GM19043 (cell line): ENCODE data around the gene ATXN7L2.

Experiments used
- ATAC-seq: cut with Tn5 transposase; IDR thresholded peaks from one replicate; pipeline ENCODE4 v1.9.1; 2021; ENCODE audit warnings: low read depth; ENCODE audit not compliant: unreplicated experiment

Gene ATXN7L2

GRCh38 chr1:109474697-109475096, 9.0 kb upstream of the ATXN7L2 start:
- ATAC-seq, result no peak

DNA sequence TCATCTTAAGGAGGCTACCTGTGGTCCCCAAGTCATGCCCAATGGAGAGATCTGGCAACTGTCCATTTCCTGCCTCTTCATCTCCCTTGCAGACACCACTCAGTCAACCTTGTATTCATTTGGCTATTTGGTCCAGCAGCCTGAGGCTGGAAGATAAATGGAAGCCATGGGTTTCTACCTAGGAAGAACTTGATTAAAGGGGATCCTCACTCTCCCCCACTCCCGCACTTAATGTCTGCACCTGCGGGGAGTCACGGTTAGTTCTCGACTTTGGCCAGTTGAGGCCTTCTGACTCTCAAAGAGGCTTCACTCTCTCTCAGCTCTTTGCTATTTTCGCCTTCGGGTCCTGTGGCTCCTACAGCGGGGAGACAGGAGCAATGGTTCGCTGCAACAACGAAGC, 8.4 kb upstream of the ATXN7L2 start:
- ATAC-seq, result no peak

GRCh38 chr1:109476825-109477224, 6.9 kb upstream of the ATXN7L2 start:
- no peak for ATAC-seq

DNA sequence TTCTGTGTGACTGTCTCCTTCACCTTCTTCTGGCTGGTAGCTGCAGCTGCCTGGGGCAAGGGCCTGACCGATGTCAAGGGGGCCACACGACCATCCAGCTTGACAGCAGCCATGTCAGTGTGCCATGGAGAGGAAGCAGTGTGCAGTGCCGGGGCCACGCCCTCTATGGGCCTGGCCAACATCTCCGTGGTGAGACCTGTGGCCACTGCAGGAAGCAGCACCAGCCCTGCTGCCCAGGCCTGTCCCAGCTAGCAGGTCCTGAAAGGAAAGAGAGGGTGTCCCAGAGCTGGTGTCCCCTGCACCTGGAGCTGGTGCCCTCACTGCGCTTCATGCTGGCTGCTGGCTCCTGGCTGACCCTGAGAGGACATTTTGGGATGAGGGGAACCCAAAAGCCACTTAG, 5.9 kb upstream of the ATXN7L2 start:
- no peak for ATAC-seq

- ATAC-seq, result no peak
Measured at GRCh38 chr1:109478806-109479205, 4.9 kb upstream of the ATXN7L2 start.

GRCh38 chr1:109479311-109479710, 4.4 kb upstream of the ATXN7L2 start:
- ATAC-seq, result no peak

- ATAC-seq, result no peak
Measured at GRCh38 chr1:109479901-109480300, 3.8 kb upstream of the ATXN7L2 start.

DNA sequence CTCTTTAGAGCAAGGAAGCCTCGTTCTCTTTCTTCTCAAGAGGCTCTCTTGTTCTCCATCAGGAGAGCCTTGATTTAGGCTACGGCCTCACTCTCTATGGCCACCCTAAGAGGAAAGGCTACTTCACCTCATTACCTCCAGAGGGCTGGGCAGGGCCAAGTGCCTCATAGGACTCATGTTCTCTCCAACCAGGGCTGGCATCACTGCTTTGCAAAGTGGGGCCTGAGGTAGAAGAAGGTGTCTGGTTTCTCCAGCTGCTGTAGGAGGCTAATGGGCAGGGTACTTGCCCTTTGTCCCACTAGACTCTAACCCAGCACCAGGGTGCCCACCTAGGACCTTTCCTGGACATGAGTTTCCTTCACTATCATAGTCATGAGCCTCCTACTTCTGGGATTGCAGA, 2.1 kb upstream of the ATXN7L2 start:
- no peak for ATAC-seq

GRCh38 chr1:109482242-109482641, 1.5 kb upstream of the ATXN7L2 start:
- ATAC-seq, result no peak

DNA sequence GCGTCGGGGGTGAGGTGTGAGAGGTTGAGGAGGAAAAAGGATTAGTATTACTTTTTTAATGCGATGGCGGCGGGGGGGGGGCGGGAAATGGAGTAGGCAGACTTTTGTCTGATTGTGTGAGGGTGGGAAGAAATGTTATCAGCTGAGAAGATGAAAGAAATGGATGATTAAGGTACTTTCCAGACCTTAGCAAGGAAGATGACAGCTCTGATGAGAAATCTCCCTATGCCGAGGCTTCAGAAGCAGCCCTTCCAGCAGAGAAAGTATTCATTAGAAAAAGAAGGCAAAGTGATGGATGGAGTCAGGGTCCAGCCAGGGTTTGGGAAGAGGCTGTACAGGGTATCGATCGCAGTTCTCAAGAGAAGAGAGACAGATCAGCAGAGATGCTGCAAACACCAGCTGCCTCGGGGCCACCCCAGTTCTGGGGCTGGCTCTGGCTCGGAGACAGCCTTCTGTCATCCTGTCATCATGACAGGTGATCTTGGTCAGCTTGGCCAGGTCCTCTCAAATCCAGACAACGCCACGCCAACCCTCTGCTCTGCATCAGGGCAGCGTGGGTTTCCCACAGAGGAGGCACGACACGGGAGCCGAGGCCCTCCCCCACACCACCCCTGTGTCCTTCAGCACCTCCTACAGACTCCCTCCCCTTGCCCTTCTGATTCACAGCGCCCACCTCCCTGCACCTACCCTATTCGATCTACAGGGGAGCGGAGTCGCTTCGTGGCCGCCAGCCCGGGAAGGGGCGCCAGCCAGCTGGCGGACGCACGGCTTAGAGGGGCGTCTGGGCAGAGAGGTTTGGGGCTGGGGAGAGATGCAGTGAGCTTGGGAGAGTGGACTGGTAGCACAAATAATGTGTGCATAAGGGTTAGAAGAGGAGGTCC, 674 bp upstream of the ATXN7L2 start:
- peak; percentile 22 for ATAC-seq

DNA sequence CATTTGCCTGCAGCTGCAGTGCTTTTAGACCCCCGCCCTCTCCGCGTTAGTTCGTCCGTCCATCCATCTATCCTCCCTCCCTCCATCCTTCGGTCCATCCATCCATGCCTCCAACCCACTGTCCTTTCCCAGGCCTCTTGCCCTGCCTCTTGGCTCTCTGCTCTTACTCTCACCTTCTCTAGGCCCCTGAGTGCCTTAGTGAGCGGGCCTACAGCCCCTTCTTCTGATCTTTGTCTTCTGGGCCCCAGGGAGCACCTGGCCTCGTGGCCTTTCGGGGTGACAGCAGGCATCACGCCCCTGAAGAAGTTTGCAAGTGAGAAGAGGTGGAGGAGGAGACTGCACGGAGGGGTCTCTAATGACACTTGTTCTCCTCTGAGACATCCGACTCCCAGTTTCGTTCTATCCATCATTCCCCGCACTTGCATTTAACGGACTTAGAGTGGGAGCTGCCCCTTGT, 842 bp downstream of the ATXN7L2 start:
- ATAC-seq, result no peak

DNA sequence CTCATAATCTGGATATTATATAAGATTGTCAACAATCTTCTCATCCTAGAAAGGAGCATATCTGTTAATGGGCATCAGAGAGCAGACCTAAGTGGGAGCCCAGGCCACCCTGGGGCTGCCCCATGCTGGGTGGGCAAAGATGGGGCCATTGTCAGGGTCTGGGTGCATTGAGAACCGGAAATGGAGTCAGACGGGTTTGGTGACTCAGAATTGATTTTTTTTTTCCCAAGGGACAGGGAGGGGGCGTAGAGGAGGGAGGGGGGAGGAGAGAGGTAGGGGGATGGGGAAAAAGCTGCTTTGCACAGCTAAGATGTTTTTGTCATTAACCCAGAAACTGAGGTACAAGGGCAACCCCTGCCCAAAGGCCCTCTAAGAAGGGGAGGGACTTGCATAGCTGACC, 1.3 kb downstream of the ATXN7L2 start:
- no peak for ATAC-seq

DNA sequence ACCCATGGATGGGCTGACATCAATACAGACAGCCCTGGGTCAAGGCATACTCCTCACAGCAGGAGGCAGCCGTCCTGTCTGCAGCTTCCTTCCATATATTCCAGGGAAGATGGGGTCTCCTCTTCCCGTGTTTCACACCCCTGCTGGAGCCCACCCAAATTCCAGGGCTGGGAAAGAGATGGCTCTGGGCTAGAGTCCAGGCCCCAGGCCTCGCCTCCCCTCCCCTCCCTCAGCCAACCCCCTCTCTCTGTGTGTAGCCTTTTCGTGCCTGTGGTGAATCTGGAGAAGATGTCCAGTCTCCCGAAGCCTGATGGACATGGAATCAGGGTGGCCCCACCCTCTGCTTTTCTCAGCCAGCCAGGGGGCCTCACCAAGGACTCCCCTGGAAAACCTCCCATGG, 3.6 kb downstream of the ATXN7L2 start:
- ATAC-seq, result no peak

- no peak for ATAC-seq
Measured at GRCh38 chr1:109488201-109488600, 4.5 kb downstream of the ATXN7L2 start.

GRCh38 chr1:109488696-109489095, 5.0 kb downstream of the ATXN7L2 start:
- ATAC-seq, result no peak

GRCh38 chr1:109490029-109490933, 6.6 kb downstream of the ATXN7L2 start:
- no peak for ATAC-seq

- ATAC-seq, result no peak
Measured at GRCh38 chr1:109490934-109491302, 7.2 kb downstream of the ATXN7L2 start.

DNA sequence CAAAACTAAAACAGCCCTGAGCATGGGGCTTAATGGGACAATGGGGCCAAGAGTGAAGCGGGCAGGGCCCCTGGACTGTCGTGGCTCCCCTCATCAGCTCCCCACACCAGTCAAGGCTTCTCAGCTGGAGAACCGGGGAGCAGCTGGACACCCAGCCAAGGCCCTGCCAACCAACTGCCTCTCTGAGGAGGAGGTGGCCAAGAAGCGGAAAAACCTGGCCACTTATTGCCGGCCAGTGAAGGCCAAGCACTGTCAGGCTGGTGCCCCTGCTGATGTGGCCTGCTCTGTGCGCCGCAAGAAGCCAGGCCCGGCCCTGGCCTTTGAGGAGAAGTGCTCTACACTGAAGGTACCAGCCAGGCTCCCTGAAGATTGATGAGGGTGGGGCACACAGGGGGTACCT, 7.7 kb downstream of the ATXN7L2 start:
- no peak for ATAC-seq

GRCh38 chr1:109492779-109493178, 9.1 kb downstream of the ATXN7L2 start:
- ATAC-seq, result no peak

- no peak for ATAC-seq
Measured at GRCh38 chr1:109493227-109493626, 9.5 kb downstream of the ATXN7L2 start.

GRCh38 chr1:109493805-109494539, 10.3 kb downstream of the ATXN7L2 start, which contains the start of gene CYB561D1:
Gene CYB561D1, plus strand, starts transcription at chr1:109494094. Its CDS starts 46 bp downstream, at chr1:109494140.
- ATAC-seq, result peak; percentile 90
